COLO829 (cell line): ENCODE results near the gene GNAS.
A peak's percentile ranks its signal among the peaks of the same experiment; 100 is the strongest.

Source experiments
- DNase-seq: peaks from one replicate; pipeline ENCODE4 v3.0.0; 2012; ENCODE audit warnings: low spot score

The GNAS gene

DNA sequence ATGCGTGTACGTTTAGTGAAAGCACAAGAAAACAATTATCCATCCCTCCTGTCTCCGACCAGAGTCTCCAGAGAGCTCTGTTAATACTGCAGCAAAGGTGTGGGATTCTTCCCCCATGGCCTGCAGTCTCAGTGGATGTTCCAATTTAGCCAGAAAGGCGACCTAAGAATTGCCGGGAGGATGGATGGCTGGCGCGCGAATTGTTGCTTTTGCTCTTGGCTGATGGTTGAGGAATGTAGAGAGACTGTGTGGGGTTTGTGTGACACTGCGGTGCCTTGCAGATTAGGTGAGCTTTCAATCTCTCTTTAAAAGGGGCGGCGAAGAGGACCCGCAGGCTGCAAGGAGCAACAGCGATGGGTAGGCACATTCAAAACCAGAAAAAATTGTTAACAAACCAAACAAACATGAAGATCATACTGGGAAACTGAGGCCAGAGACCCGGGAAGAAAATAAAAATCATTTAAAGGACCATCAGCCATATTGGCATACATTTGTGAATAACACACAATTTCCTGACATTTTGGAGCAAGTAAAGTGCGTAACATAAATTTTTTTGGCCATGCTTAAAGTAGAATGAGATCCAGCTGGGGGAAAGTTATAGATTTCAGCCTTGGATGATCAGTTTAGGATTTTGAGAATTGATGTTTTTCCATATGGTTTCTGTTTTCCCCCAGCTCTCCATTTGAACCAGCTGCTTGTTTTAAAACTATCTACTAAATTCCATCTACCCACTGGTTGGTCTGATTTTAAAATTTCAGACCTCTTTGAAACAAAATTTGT is 46.3 kb downstream of the GNAS start:
- no peak for DNase-seq

DNA sequence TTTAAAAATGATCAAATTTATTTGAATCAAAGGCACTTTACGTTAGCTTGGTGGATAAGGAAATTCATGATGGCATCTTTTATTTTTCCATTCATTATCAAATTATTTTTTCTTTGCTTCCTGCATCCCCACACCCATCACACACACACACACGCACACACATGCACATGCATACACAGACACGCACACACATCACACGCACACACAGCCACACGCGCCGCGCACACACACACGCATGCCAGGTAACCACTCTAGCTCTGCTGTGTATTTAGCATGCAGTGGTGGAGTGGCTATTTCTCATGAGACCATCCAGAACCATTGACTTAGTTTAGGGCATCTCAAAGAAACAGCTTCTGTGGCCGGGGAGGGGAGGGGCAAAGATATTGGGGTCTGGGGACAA is 47.0 kb downstream of the GNAS start:
- DNase-seq, result no peak

DNA sequence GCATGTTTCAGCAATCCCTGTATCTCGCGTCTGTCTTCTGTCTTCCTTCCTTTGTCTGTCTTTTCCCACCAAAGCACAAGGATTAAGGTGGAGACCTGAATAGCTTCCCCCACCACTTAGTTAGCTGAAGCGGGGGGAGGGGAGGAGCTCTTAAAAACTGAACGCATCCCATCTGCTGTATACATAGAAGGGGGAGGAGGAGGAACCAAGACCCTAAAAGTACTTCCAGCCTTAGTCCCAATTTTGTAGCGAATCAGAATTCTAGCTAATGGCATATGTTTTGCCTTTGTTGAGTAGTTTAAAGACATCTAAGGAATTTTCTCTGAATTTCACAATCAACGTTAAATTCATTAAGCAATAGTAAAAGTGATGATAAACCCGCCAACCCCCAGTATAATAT is 47.9 kb downstream of the GNAS start:
- DNase-seq, result no peak

DNA sequence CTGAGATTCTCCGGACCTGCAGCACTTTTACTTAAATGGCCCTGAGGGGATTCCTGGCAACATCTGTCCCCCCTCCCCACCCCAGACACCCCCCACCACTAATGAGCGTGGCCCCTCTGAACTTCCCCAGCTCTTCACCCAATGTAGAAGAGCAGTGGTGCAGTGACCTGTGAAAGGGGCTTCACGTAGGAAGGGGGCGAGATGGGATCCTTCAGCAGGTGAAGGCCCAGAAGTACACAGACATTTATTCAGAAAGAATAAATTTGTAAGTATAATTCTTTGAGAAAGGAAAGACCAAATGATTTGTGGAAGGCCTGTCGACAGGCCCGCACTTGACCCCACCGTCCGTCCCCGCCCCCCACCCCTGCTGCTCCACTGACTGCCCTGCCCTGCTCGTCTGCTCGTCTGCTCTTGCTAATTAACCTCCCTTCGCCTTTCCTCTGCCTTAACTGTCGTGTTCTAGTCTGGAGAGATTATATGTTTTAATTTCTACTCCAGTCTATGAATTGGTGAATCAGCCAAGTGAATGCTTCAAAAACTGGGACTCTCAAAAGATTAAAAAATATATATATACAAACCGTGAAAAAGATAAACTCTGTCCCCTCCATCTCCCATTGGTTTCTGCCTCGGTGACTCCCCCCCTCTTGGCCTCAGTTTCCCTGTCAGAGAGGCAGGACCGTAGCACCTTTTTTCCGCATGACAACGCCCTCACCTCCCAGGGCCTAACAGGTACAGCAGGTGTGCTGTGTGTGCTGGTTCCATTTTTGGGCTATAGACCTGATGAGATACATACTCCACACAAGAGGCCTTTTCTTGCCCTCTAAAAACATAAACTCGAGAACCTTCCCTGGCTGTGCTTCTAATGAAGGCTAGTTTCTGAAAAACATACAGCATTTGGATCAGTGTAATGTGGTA is 49.2 kb downstream of the GNAS start:
- no peak for DNase-seq

DNA sequence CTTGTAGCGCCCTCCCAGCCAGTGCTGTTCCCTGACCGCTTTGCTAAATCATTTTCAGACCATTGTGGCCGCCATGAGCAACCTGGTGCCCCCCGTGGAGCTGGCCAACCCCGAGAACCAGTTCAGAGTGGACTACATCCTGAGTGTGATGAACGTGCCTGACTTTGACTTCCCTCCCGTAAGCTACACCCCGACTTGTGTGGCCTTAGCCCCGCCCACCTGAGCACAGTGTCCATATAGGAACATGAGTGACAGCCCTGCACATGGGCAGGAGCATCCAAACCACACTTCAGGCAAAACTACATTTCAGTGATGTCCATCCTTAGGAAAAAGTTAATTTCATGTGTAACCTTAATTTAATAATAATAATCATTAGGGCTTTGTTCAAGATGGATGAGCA is 51.1 kb downstream of the GNAS start:
- no peak for DNase-seq

DNA sequence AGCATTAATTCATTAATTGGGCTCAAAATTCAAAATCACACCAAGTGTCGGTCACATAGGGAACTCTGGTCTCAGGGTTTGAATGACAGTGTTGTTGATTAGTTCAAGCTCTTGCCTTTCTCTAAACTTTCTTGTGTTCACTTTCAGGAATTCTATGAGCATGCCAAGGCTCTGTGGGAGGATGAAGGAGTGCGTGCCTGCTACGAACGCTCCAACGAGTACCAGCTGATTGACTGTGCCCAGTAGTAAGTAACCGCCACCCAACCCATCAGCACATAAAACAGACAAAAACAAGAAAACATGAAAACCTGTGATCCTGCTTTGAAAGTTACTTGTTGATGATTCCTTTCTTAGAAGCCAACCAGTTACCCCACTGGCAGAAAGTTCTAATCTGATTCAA is 52.7 kb downstream of the GNAS start:
- no peak for DNase-seq

DNA sequence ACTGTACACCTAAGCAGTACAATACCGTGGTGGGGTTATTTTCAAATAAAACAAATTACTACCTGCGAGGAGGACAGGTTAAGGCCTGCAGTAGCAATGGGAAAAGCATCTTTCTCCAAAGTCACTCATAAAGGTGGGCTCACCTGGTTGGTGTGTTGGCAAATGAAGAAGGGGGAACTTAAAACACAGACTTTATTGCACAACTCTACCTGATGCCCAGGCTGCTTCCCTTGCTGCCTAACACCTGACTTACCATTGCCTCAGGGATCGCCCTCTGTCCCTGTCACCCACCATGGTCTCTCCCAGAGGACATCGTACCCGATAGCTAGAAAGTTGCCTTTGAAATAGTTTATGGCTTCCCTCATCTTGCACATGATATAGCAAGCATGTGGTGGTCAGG is 53.6 kb downstream of the GNAS start:
- no peak for DNase-seq

DNA sequence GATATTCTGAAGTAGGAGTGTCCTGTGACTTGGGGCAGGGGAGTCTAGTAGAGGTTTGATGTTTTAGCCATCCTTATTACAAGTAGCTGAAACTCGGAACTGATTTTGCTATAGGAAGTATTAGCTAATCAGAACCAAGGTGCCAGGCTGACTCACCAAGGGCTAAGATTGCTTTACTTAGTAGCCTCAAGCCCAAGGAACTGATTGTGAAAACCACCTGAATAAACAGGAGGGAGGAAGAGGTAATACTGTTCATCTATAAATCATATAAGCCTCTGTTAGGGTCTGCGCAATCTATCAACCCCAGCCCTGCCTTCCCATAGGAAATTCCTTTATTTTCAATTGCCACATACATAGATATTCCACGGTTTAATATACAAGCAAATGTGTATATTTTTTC is 54.4 kb downstream of the GNAS start:
- no peak for DNase-seq

DNA sequence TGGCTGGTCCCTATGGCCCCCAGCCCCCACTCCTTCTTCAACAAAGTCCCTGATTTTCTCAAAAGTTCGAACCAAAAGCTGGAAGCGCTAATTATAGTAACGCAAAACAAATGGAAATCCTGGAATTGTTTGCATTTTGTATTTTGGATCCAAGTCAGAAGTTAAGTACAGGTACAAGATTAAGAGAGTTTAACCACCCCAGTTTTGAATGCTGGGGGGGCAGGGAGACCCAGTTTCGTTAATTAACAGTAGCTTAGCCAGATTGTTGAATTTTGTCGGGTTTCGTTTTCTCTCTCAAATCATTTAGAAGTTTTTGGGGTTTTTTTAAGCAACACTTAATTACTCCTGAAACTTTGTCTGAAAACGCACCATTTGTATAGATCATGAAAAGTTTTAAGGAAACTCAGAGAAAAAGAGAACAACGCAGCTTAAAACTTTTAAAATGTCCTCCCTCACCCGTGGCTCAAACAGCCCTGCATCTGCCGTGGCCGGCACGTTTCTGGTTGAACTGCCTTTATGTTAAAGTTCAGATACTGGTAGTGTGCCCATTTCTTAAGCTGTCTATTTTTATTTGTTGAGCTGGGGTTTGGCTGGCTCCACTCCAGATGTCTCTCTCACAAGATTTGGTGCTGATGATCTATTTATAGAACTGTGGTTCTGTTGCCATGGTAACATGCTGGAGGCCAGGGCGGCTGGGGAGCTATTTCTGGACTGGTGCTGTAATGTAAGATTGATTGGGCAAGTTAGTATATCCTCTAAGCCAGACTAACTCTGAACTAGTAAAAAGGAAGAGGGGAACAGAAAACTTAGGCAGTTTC is 55.0 kb downstream of the GNAS start:
- DNase-seq, result peak; percentile 92

DNA sequence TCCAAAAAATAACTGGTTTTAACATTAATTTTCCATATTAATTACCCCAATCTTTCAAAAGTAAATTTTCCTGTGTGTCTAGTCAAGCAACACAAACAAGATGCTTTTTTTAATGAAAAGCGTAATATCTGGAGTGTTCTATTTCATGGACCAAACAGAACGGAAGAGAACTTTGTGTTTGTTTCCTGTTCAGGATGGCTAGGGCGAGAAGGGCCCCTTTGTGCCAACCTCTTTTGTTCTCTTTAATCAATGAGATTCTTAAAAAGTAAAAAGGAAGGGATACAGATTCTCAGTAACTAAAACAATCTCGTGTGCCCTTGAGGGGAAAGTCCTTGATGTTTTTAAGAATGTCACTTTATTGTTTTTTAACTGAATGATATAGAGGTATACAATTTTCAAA is 55.7 kb downstream of the GNAS start:
- DNase-seq, result no peak

DNA sequence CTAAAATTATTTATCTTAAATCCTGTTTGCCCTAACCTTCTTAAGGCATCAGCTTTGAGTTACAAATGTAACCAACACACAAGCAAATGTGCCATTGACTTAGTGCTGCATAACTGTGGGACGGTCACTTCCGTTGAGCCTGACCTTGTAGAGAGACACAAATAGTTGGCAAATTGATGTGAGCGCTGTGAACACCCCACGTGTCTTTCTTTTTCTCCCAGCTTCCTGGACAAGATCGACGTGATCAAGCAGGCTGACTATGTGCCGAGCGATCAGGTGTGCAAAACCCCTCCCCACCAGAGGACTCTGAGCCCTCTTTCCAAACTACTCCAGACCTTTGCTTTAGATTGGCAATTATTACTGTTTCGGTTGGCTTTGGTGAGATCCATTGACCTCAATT is 56.4 kb downstream of the GNAS start:
- no peak for DNase-seq

DNA sequence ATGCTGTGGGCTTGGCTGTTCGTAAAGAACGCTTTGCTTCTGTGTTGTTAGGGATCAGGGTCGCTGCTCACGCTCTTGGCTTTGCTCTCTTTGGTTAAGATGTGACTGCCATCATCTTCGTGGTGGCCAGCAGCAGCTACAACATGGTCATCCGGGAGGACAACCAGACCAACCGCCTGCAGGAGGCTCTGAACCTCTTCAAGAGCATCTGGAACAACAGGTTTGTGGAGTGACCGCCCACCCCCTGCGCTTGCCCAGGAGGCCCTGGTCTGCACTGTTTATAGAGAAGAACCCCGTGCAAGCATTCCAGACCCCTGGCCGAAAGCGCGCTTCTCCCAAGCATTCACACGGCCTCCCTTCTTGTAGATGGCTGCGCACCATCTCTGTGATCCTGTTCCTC is 57.1 kb downstream of the GNAS start:
- no peak for DNase-seq

DNA sequence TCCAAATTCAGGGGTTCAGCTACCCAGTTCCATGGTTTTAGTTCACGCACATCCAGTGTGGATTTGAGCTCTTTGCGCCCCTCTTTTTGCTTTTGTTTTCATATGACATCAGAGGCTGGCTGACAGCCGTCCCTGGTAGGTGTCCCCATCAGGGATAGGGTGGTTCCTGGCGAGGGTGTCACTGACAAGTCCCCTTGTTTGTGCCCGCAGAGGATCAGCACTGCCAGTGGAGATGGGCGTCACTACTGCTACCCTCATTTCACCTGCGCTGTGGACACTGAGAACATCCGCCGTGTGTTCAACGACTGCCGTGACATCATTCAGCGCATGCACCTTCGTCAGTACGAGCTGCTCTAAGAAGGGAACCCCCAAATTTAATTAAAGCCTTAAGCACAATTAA is 58.0 kb downstream of the GNAS start:
- DNase-seq, result no peak

DNA sequence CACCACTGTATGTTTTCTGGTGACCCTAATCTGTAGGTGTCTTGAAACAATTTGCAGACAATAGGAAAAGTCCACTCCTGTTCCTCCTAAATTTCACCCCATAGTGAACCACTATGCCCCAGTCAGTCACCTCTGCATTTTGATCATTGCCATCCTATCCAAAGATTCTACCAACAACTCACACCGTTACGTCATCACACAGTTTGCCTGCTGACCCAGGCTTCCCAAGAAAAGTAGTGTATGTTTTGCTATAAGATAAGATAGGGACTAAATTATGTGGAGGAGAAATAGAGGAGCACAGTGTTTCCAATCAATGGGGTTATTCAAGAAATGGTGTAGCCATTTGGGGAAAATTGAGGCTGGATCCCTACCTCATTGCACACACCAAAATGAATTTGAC is 58.8 kb downstream of the GNAS start:
- no peak for DNase-seq

DNA sequence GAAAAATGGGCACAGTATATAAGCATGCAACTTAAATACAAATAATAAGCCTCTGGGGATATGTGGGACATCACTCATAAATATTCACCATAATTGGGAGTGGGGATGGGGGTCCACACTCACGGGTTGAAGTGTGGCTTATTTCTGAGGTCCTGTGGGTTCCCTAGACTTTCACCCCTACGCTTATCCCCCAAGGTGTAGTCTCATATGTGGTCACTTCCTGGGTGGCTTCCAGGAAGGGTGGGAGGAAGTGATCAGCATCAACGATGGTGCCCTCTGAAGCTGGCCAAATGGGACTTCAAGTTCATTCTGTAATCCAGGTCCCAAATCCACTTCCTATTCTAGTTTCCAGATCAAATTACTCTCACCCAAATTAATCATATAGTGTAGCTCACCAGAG is 59.5 kb downstream of the GNAS start:
- DNase-seq, result no peak

DNA sequence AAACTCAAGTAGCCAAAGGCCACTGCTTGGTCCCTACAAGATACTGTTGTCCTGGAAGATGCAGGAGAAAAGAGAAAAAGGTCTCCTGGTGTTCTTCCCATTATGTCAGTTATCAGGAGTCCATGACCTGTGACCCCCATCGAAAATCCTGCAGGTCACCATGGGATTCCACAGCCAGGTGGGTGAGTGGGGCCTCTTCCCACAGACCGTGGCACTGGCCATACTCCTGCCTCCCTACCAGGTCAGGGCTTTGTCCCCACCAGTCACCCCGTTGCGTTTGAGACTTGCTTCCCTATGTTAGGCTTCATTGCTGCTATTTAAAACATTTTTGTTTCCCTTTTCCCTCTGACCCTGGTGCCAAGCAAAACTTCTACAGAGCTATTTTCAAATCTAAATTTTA is 60.6 kb downstream of the GNAS start:
- DNase-seq, result no peak

DNA sequence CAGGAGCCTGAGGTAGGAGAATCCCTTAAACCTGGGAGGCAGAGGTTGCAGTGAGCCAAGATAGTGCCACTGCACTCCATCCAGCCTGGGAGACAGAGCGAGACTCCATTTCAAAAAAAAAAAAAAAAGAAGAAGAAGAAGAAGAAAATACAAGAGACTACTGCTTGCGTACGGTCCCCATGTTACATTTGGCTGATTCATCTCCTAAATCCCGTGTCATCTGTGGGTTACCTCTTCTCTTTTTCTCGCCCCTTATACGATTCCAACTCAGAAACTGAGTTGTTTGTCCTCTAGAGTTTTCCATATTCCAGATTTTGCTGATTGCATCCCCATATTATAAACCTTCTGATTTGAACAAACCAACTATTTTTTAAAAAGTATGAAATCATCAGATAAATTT is 66.1 kb downstream of the GNAS start:
- no peak for DNase-seq

DNA sequence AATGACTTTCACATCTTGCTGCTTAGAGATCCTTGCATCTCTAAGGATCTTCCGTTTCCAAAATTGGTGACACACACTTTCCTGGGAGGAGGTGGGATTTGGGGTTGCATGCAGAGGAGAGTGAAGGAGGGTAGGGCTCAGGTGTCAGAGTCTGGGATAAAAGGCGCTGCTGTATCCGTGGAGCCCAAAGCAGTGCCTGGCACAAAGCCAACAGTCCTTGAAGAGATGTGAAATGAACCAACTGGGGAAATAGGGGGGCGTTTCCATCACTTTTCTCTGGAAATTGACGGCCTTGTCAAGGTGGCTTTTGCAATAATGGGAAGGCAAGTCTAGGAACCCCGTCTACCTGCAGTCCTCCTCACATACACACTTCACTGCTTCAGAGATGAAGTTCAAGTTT is 69.0 kb downstream of the GNAS start:
- no peak for DNase-seq

DNA sequence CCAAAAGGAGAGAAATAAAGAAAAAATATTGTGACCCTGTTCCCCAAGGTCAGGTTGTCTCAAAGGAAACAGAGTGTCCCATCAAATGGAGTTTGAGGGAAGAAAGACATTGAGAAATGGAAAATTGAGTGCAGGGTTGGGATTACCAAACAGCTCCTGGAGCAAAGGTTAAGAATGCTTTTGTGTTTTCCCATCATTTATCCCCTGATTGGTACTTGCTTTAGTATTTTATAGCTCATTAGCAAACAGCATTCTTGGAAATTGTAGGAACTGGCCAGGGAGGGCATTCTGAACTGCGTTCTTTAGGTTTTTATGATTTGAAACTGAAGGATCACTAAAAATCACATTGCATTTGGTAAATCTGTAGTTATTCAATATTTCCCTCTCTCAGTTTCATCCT is 69.5 kb downstream of the GNAS start:
- DNase-seq, result no peak

DNA sequence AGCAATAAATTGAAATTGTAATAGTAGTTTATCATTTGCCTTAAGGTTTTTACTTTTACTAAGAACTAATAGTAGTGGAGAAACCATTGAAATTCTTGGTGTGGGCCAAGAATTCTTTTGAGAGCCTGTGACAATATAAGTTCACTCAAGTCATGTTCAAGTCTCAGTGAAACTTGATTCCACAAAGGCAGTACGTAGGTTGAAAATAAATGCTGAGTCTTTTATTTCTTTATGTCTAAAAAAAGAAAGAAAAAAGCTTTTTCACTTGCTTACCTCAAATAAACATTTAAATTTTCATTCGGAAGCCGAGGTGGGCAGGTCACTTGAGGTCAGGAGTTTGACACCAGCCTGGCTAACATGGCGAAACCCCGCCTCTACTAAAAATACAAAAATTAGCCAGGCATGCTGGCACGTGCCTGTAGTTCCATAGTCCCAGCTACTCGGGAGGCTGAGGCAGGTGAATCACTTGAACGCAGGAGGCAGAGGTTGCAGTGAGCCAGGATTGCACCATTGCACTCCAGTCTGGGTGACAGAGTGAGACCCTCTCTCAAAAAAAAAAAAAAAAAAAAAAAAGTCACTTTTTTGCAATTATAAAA is 70.7 kb downstream of the GNAS start:
- no peak for DNase-seq

DNA sequence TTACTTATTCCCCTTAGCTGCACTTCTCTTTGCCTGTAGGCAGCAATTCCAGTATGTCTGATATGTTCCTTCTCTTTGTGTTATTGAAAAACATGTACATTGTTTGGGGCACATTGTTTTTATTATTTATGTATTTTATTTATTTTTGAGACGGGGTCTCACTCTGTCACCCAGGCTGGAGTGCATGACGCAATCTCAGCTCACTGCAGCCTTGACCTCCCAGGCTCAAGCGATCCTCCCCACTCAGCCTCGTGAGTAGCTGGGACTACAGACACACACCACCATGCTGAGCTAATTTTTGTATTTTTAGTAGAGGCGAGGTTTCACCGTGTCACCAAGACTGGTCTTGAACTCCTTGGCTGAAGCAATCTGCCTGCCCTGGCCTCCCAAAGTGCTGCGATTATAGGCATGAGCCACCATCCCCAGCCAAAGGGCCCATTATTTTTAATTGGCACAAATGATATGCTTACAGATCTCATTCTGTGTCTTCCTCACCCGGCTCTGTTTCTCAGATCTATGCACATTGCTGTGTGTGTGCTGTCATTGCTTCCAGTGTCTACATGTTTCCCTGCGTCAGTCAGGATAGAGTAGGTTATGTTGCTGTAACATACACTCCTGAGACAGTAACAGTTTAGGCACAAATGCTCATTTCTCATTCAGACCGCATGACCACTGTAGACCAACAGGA is 74.4 kb downstream of the GNAS start:
- no peak for DNase-seq
